ENCODE measurements around the gene MCAT.

DNA sequence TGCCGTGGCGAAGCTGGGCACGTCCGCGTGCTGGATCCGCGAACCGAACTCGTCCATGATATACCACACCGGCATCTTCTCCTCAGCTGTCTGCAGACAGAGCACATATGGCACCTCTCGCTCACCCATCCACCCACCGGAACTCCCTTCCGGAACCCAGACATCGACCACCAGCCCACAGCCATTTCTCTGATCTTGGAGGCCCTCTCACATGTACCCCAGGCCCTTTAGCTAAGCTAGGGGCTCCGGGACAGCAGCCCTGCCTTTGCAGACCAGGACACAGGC is 36.7 kb upstream of the MCAT start:
- TF ChIP-seq, protein P1, sequence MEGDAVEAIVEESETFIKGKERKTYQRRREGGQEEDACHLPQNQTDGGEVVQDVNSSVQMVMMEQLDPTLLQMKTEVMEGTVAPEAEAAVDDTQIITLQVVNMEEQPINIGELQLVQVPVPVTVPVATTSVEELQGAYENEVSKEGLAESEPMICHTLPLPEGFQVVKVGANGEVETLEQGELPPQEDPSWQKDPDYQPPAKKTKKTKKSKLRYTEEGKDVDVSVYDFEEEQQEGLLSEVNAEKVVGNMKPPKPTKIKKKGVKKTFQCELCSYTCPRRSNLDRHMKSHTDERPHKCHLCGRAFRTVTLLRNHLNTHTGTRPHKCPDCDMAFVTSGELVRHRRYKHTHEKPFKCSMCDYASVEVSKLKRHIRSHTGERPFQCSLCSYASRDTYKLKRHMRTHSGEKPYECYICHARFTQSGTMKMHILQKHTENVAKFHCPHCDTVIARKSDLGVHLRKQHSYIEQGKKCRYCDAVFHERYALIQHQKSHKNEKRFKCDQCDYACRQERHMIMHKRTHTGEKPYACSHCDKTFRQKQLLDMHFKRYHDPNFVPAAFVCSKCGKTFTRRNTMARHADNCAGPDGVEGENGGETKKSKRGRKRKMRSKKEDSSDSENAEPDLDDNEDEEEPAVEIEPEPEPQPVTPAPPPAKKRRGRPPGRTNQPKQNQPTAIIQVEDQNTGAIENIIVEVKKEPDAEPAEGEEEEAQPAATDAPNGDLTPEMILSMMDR (conservative IDR thresholded peaks at IDR 0.05): no peak
- no peak for TF ChIP-seq ZFX (IDR thresholded peaks at IDR 0.05)

All from C4-2B (cell line).